HFFc6 (cell line): ENCODE measurements around the gene MAN1C1. TPM values are rescaled to one million over a fixed set of nuclear protein-coding genes. Genes with fewer than 3 reads are reported as not detected.

ENCODE experiments used
- DNase-seq: peaks from one replicate; pipeline ENCODE4 v3.0.0-alpha.2; 2018
- H3K27ac Mint-ChIP-seq: 2 replicates; pipeline ENCODE4 v1.8.0; 2020; ENCODE audit warnings: mild to moderate bottlenecking, mixed read lengths
- H3K27me3 Mint-ChIP-seq: 2 replicates; pipeline ENCODE4 v1.8.0; 2021; ENCODE audit warnings: mild to moderate bottlenecking, moderate library complexity, mixed read lengths; ENCODE audit not compliant: insufficient read depth
- H3K36me3 Mint-ChIP-seq: 2 replicates; pipeline ENCODE4 v1.8.0; 2021; ENCODE audit warnings: low read depth, mixed read lengths
- H3K4me1 Mint-ChIP-seq: 2 replicates; pipeline ENCODE4 v1.8.0; 2020; ENCODE audit warnings: low read depth, mixed read lengths
- H3K4me3 Mint-ChIP-seq: 2 replicates; pipeline ENCODE4 v1.8.0; 2020; ENCODE audit warnings: mild to moderate bottlenecking, moderate library complexity, mixed read lengths
- H3K9me3 Mint-ChIP-seq: 2 replicates; pipeline ENCODE4 v1.8.0; 2020; ENCODE audit warnings: mild to moderate bottlenecking, mixed read lengths
- total RNA-seq, 6 experiments: library from RNA; stranded (reverse); fragmentation: NEBNext Ultra II Directional; extraction: Animal tissue kit (Norgen Biotek cat#: 25700); gene quantifications; 2 replicates in 1 of 6; 3 replicates in 5 of 6; pipeline ENCODE4 v1.2.3, GENCODE V29; 2021
- TF ChIP-seq, protein P1 (sequence below): fragments of 200-600 bp; sonication (generic); IDR thresholded peaks from 2 replicates; pipeline ENCODE4 v1.5.0; 2021; ENCODE audit warnings: antibody characterized with exemption, mild to moderate bottlenecking

MAN1C1 gene
- total RNA-seq, 6 experiments from 2014 or later: 0.07 to 0.14 (median 0.08) TPM; not detected in 3

DNA sequence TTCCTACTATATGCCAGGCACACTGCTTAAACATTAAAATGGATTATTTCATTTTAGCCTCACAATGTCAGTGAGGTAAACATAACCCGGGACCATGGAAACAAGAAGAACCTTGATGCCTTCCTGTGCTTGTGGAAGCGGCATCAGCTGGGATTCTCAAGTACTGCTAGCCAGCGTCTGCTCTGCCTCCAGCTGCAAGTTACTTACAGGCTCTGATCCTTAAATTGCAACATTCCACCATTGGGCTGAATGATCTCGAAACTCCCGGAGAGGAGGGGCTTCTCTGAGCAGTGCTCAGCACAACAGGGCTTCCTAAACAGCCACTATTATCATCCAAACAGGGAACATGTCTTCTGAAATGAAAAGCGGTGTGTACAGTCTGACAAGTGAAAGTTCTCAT, 6.7 kb upstream of the MAN1C1 start:
- Mint-ChIP-seq H3K36me3 (no peaks in the 10 kb centered on the region), H3K27ac (no peak overlapping the region), H3K27me3 (peaks cover 52% of the 10 kb centered on the region), H3K4me1 (no peaks in the 10 kb centered on the region), H3K4me3 (no peak overlapping the region), H3K9me3 (no peaks in the 10 kb centered on the region)
- DNase-seq: no peak
- TF ChIP-seq, protein P1, sequence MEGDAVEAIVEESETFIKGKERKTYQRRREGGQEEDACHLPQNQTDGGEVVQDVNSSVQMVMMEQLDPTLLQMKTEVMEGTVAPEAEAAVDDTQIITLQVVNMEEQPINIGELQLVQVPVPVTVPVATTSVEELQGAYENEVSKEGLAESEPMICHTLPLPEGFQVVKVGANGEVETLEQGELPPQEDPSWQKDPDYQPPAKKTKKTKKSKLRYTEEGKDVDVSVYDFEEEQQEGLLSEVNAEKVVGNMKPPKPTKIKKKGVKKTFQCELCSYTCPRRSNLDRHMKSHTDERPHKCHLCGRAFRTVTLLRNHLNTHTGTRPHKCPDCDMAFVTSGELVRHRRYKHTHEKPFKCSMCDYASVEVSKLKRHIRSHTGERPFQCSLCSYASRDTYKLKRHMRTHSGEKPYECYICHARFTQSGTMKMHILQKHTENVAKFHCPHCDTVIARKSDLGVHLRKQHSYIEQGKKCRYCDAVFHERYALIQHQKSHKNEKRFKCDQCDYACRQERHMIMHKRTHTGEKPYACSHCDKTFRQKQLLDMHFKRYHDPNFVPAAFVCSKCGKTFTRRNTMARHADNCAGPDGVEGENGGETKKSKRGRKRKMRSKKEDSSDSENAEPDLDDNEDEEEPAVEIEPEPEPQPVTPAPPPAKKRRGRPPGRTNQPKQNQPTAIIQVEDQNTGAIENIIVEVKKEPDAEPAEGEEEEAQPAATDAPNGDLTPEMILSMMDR: no peak

DNA sequence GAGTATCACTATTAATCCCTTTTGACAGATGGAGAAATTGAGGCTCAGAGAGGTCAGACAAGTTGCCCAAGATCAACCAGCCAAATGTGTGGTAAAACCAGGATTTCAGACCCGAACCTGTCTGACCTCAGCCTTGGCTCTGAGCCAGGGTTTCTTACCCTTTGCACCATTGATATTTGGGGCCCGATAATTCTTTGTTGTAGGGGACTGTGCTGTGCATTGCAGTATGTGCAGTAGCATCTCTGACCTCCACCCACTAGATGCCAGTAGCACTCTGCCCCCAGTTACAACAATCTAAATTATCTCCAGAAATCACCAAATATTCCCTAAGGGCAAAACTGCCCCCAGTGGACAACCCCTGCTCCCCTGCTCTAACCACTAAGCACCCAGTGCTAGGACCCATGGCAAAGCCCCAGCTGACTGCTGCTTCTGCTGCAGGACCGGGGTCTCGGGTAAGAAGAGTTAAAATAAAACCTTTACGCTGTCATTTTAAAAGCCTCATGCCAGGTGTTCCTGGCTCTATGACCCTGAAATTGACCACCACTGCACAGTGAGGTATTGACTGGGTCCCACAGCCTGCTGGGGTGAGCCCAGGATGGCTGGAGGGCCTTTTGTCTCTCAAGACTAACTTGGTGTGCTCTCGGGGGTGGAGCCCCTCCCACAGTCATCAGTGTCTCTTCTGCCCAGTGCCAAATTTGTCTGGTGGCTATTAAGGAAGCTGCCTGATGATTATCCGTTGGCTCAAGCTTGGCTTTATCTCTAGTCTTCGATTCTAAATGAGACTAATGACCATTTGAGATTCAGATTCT, 5.6 kb upstream of the MAN1C1 start:
- Mint-ChIP-seq H3K4me1 (peaks cover 8% of the 10 kb centered on the region; the same call in 1 of the 2 replicates), H3K4me3 (no peak overlapping the region), H3K9me3 (no peaks in the 10 kb centered on the region), H3K36me3 (no peaks in the 10 kb centered on the region), H3K27me3 (peaks cover 55% of the 10 kb centered on the region), H3K27ac (no peak overlapping the region)
- TF ChIP-seq, protein P1: peak; percentile 64
- DNase-seq: peak; percentile 15

DNA sequence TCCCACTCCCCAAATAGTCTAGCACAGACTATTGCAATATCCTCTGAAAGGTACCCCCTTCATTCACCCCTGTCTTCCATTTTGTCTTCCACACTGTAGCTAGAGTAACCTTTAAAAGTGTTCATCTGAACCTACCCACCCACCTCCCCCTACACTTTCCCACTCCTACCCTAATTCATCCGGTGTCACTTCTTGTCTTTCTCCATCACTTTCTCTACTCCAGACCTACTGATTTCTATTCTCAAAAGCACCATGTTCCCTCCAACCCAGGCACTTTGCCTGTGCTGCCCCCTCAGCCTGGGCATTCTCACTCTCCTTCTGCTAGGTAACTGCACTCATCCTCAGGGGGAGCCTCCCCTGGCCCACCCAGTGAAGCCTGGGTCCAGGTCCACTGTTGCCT, 4.7 kb upstream of the MAN1C1 start:
- H3K36me3 Mint-ChIP-seq: no peaks in the 10 kb centered on the region
- peaks cover 8% of the 10 kb centered on the region; the same call in 1 of the 2 replicates for H3K4me1 Mint-ChIP-seq
- H3K27ac Mint-ChIP-seq: no peak overlapping the region
- DNase-seq: no peak
- peaks cover 54% of the 10 kb centered on the region for H3K27me3 Mint-ChIP-seq
- H3K9me3 Mint-ChIP-seq: no peaks in the 10 kb centered on the region
- TF ChIP-seq, protein P1: no peak
- no peak overlapping the region for H3K4me3 Mint-ChIP-seq

DNA sequence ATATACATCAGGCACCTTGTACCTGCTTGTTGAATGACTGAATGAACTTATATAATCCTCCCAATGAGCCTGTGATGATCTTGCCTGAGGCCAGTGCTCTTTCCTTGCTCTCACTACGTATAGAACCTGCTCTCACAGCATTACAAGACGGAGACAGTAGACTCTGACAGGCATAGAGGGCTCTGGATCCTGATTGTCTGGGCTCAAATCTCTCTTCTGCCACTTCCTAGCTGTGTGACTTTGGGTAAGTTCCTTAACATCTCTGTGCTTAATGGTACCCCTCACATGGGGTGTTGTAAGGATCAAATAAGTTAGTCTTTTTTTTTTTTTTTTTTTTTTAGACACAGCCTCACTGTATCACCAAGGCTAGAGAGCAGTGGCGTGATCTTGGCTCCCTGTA, 4.2 kb upstream of the MAN1C1 start:
- TF ChIP-seq, protein P1: no peak
- H3K27ac Mint-ChIP-seq: no peak overlapping the region
- H3K36me3 Mint-ChIP-seq: no peaks in the 10 kb centered on the region
- H3K4me1 Mint-ChIP-seq: peaks cover 8% of the 10 kb centered on the region; the same call in 1 of the 2 replicates
- H3K9me3 Mint-ChIP-seq: no peaks in the 10 kb centered on the region
- DNase-seq: no peak
- H3K27me3 Mint-ChIP-seq: peaks cover 51% of the 10 kb centered on the region
- H3K4me3 Mint-ChIP-seq: no peak overlapping the region

DNA sequence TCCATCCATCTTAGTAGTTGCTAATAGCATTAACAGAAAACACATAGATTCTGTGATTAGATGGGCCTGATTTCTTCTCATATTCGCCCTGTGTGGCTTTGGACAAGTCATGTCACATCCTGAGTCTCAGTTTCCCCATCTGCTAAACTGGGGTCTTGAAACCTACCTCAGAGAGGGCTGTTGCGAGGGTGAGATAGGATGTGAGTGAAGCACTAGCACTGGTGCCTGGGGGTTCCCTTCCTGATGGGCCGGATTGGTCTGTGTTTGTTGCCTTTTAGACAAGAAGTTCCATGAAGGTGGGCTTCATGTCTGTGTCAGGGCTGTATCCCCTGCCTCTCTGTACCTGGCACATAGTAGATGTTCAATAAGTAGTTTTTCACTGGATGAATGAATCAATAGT, 3.5 kb upstream of the MAN1C1 start:
- no peak overlapping the region for H3K4me3 Mint-ChIP-seq
- peaks cover 8% of the 10 kb centered on the region; the same call in 1 of the 2 replicates for H3K4me1 Mint-ChIP-seq
- H3K9me3 Mint-ChIP-seq: no peaks in the 10 kb centered on the region
- no peaks in the 10 kb centered on the region for H3K36me3 Mint-ChIP-seq
- TF ChIP-seq, protein P1: no peak
- H3K27ac Mint-ChIP-seq: no peak overlapping the region
- peaks cover 52% of the 10 kb centered on the region for H3K27me3 Mint-ChIP-seq
- DNase-seq: no peak
